Measurements from ENCODE around the gene DOCK11.

DNA sequence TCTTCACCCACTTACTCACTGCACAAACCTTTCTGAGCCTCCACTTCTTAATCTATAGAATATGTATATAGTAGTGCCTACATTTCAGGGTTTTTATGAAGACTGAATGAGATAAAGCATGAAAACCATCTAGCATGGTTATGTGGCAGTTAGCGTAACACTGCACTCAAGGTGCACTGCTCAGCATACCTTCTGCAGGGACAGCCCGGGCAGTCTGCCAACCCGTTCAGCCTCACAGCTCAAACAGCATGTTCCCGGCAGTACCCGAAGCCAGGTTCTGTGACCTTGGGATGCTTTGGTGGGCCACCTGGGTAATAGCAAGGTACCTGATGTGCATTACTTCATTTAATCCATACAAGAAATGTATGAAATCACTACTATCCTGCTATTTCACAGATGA lies 81.4 kb downstream of the DOCK11 start:
- TF ChIP-seq RAD21 (IDR thresholded peaks at IDR 0.05; ENCODE audit: low read length): no peak
- TF ChIP-seq FOS (IDR thresholded peaks at IDR 0.05; ENCODE audit: low read depth, low read length): no peak
- TF ChIP-seq CTCF (conservative IDR thresholded peaks at IDR 0.05; ENCODE audit: low read depth, low read length): no peak
- no peak for TF ChIP-seq MXI1 (IDR thresholded peaks at IDR 0.05; ENCODE audit: borderline replicate concordance, low read depth, low read length)
- TF ChIP-seq SMC3 (IDR thresholded peaks at IDR 0.05; ENCODE audit: low read depth, low read length): no peak
- TF ChIP-seq, protein P1, sequence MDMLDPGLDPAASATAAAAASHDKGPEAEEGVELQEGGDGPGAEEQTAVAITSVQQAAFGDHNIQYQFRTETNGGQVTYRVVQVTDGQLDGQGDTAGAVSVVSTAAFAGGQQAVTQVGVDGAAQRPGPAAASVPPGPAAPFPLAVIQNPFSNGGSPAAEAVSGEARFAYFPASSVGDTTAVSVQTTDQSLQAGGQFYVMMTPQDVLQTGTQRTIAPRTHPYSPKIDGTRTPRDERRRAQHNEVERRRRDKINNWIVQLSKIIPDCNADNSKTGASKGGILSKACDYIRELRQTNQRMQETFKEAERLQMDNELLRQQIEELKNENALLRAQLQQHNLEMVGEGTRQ (IDR thresholded peaks at IDR 0.05; ENCODE audit: low read depth, low read length): no peak
- TF ChIP-seq POLR2A (IDR thresholded peaks at IDR 0.05; ENCODE audit: low read depth, low read length): no peak
- no peak for TF ChIP-seq CHD1 (IDR thresholded peaks at IDR 0.05; ENCODE audit: low read depth, low read length)
- TF ChIP-seq RFX5 (IDR thresholded peaks at IDR 0.05; ENCODE audit: low read depth, low read length): no peak
- TF ChIP-seq CEBPB (IDR thresholded peaks at IDR 0.05; ENCODE audit: low read depth, low read length): no peak
- TF ChIP-seq BHLHE40 (IDR thresholded peaks at IDR 0.05; ENCODE audit: low read depth, low read length): no peak
- TF ChIP-seq, protein P2, sequence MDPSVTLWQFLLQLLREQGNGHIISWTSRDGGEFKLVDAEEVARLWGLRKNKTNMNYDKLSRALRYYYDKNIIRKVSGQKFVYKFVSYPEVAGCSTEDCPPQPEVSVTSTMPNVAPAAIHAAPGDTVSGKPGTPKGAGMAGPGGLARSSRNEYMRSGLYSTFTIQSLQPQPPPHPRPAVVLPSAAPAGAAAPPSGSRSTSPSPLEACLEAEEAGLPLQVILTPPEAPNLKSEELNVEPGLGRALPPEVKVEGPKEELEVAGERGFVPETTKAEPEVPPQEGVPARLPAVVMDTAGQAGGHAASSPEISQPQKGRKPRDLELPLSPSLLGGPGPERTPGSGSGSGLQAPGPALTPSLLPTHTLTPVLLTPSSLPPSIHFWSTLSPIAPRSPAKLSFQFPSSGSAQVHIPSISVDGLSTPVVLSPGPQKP (IDR thresholded peaks at IDR 0.05; ENCODE audit: borderline replicate concordance, low read depth, low read length): no peak
- TF ChIP-seq RCOR1 (IDR thresholded peaks at IDR 0.05; ENCODE audit: insufficient replicate concordance, low read length): no peak
